ENCODE data around the gene CELSR1.
"Not testable (repeated sequence)": the region's sequence is repeated elsewhere in the genome, so short reads cannot be mapped to it uniquely, and the experiment has no call there.

CELSR1 gene

DNA sequence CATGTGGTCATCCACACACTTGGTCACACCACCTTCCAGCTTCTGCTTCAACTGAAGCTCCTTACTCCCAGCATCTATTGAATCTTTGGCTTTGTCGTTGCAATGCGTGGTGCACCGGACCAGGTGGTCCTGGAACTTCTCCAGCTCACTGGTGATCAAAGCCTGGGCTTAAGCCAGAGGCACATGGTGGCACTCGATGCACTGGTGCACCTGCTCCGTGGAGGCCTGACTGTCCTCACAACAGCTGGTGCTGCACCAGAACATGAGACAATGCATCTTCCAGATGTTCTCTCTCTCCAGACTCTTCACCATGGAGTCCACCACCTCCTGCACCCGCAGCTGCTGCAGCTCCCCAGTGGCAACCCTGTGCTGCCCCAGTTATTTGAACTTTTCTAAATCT is 56.0 kb downstream of the CELSR1 start:
- no peak for DNase-seq (ENCODE audit: low read depth)

GRCh38 chr22:46480396-46480795 is 57.0 kb downstream of the CELSR1 start:
- DNase-seq (ENCODE audit: low read depth), result no peak

DNA sequence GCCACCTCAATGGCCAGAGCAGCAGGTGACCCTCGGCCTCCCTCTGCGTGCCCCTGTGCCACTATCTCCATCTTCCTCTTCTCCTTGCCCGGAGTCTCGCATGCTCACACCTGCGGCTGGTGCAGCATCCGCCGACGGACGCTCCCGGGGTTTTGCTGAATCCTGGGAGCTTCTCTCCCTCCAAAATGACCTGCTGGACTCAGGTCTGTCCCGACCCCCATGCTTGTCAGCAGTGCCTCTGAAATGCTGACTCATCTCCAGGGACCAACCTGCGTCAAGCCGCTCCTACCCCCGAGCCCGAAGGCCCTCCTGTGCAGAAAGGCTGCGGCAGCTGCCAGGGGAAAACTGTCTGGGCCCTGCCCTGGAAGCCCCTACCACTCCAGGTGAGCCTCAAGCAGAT is 58.4 kb downstream of the CELSR1 start:
- DNase-seq (ENCODE audit: low read depth), result no peak

DNA sequence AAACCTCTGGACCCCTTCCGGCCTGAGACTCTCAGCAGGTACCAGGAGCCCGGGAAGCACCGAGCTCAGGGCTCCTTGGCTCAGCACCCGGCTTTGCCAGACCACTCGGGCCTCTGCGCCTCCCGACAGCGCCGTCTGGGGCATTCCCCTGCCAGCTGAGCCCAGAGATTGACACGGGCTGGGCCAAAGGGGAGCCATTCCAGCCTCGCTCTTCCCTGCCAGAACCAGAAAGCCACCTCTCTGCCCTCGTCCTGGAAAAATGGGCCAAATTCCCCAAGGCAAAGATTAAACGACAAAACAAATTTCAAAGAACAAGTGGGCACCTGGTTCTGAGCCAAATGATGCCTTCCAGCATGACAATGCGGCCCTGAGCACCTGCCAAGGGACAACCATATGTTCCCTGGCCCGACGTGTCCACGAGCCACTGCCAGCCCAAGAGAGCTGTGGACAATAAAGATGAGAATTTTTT is 59.3 kb downstream of the CELSR1 start:
- no peak for DNase-seq (ENCODE audit: low read depth)

- no peak for DNase-seq (ENCODE audit: low read depth)
Observed at GRCh38 chr22:46476547-46476941, 60.9 kb downstream of the CELSR1 start.

GRCh38 chr22:46473896-46474557 is 63.4 kb downstream of the CELSR1 start:
- DNase-seq (ENCODE audit: low read depth), result no peak

- no peak for DNase-seq (ENCODE audit: low read depth)
Observed at GRCh38 chr22:46473021-46473779, 64.2 kb downstream of the CELSR1 start.

- DNase-seq (ENCODE audit: low read depth), result no peak
Observed at GRCh38 chr22:46472722-46473016, 64.8 kb downstream of the CELSR1 start.

- DNase-seq (ENCODE audit: low read depth), result no peak
Observed at GRCh38 chr22:46471901-46472721, 65.3 kb downstream of the CELSR1 start.

- not testable (repeated sequence) for DNase-seq (ENCODE audit: low read depth)
Observed at GRCh38 chr22:46471330-46471729, 66.1 kb downstream of the CELSR1 start.

- DNase-seq (ENCODE audit: low read depth), result no peak
Observed at GRCh38 chr22:46469711-46470110, 67.7 kb downstream of the CELSR1 start.

GRCh38 chr22:46467006-46467405 is 70.4 kb downstream of the CELSR1 start:
- DNase-seq (ENCODE audit: low read depth), result no peak

GRCh38 chr22:46466255-46466676 is 71.2 kb downstream of the CELSR1 start:
- no peak for DNase-seq (ENCODE audit: low read depth)

DNA sequence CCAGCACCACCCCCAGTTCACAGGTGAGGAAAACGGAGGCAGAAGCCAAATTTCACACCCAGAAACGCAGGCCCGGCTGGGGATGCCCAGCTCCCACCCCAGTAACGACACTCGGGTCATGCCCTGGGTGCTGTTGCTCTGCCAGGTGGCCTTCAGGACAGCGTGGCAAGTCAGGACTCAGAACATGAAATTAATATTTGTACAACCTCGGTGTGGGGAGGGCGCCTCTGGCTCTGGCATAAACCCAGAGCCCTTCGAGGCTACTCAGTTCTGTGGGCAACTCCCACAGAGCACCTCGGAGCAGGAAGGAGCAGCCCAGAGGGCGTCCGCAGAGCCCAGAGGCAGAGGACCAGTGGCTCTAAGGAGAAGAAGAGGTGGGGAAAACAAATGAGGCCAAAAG is 71.6 kb downstream of the CELSR1 start:
- no peak for DNase-seq (ENCODE audit: low read depth)

DNA sequence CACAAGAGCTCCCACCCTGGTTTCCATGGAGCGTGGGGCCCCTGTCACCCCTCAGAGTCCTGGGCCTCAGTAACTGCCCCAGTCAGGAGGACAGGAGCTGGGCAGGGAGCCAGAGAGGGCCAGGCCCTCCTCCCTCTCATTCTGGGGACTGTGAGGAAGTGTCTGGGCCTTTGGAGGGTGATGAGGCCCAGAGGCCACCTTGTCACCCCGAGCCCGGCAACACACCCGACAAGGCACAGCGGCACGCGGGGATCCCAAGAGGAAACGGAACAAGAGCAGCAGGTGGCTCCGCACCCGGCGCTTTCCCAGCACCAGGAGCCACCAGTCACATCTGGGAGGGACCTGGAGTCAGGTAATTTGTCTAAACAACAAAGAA is 72.1 kb downstream of the CELSR1 start:
- DNase-seq (ENCODE audit: low read depth), result no peak

GRCh38 chr22:46464701-46465344 is 72.6 kb downstream of the CELSR1 start:
- no peak for DNase-seq (ENCODE audit: low read depth)

- DNase-seq (ENCODE audit: low read depth), result no peak
Observed at GRCh38 chr22:46464296-46464695, 73.1 kb downstream of the CELSR1 start.

GRCh38 chr22:46463435-46464227 is 73.8 kb downstream of the CELSR1 start:
- DNase-seq (ENCODE audit: low read depth), result no peak

DNA sequence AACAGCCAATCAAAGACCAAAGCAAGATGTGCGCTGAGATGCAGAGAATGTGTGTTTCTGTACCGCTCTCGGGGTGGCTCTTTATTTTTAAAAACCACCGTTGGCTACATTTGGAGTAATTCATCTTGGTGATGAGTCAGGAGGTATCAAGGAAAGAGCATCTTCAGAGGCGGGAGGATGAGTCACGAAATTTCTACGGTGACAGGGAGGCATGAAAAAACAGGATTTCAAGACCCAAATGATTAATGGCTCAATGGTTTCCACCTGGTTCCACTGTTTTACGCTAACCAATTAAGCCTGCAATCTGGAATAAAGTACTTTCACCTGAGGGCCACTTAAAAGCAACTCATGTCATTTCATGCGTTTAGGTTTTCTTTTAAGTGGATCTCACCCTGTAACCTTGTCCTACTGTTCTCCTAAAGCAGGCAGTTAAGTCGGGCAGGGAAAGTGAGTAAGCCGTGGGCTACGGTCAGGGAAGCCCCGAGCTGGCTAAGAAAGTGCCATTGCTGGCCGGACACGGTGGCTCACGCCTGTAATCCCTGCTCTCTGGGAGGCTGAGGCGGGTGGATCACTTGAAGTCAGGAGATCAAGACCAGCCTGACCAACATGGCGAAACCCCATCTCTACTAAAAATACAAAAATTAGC is 74.6 kb downstream of the CELSR1 start:
- no peak for DNase-seq (ENCODE audit: low read depth)

DNA sequence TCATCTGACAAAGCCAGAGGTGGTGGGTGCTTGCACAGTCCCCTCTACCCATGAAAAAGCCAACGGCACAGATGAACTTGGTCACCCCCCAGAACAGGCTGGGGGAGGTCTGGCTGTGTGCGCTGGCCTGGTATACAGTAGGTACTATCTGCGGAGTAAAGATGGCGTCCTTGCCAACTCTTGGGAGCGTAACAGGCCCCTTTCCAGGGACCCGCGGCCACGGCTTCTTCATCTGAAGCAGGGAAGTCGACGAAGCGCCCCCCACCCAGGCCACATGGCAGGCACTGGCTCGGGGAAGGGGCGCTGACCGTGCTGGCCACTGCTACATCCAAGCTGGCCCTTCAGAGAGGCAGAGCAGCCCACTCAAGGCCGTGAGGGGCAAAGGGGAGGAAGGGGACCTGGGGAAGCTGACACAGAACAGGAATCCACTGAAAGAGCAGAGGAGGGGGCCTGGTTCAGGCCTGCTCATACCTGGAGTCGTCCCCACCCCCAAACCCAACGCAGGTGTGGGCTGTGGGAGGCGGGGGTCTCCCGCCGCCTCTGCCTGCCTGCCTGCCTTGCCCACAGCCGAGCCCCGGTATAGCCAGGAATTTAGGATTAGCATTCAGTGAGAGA is 75.7 kb downstream of the CELSR1 start:
- no peak for DNase-seq (ENCODE audit: low read depth)

- no peak for DNase-seq (ENCODE audit: low read depth)
Observed at GRCh38 chr22:46460857-46461256, 76.6 kb downstream of the CELSR1 start.

Measured in stimulated activated CD8-positive, alpha-beta memory T cell treated with anti-CD3 and anti-CD28 coated beads, Interleukin-7, amount 100 ng/mL, for 24 hours (primary cell).